ENCODE results near the gene BCKDK.
A peak's percentile ranks its signal among the peaks of the same experiment; 100 is the strongest.

BCKDK gene

DNA sequence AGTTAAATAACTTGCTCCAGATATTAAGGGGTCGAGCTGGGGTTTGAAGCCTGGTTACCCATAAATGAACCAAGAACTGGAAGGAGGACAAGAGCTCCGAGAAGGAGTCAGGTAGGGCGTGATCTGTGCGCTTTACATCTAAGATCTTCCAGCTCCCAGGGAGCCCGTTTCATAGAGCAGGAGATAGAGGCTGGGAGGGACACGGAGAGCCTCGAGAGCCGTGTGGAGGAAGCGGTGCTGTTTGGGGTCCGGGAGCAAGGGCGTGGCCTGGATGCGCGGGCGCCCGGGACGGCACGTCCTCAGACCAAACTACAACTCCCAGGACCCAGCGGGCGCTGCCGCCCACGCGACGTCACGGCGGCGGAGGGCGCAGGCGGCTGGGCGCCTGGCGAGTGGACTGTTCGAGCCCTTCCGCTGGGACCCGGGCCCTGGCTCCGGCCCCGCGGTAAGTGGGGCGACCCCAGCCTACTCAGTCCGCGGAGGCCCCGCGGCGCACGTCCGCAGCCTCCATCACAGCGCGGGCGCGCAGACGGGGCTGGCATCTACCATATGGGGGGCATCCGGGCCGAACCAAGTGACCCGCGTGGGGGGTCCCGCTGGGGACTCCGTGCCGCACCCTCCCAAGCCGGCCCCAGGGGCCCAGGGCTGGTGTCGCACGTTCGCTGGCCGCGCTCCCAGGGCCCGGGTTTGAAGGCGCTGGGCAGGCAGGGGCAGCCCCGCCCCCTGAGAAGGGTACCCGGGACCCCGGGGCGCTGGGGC lies at the start of gene BCKDK:
BCKDK (plus strand) TSS at position 352 of the 759 bp plus-strand sequence. CDS start 838 bp downstream, outside the sequence.
- peak; percentile 51 for DNase-seq

DNA sequence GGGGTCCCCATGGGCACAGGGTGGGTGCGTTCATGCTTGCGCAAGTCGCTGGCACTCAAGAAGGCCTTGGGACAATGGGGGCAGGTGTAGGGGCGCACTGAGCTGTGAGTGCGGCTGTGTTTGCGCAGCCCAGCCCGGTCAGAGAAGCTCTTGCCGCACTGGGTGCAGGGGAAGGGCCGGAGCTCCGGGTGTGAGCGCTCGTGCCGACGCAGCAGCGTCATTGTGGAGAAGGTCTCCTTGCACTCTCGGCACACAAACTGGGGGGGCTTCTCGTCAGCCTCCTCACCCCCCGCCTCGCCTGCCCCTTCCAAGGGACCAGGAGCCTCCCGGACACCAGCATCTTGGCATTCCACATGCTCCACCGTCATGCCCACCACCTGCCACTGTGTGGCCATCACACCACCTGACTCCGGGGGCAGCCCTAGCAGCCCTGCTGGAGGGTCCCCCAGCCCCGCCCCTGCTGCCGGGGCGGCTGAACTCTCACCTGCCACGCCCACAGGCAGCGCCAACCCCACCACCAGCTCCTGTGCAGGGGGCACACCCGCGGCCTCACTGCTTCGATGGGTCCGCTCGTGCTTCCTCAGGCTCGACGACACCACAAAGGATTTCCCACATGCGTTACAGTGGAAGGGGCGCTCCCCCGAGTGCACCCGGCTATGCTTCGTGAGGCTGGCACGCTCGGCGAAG lies 46.9 kb upstream of the BCKDK start:
- no peak for DNase-seq

DNA sequence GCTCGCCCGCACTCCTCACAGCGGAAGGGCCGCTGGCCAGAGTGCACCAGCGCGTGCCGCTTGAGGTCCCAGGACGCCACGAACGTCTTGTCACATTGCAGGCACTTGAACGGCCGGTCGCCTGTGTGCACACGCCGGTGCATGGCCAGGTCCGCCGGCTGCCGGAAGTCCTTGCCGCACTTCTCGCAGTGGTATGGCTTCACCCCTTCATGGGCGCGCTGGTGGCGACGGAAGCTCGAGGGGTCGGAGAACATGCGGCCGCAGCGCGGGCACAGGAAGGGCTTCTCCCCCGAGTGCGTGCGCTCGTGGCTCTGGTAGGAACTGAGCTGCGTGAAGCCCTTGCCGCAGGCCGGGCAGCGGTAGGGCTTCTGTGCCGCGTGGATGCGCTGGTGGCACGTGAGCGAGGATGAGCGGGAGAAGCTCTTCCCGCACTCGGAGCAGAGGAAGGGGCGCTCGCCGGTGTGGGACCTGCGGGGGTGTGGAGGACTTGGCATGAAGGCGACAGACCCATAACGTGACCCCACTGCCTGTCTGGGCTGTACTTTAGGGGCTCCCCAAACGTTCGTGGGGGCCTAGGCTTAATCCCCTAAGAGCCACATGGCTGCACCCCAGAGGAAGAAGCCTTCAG lies 46.3 kb upstream of the BCKDK start:
- no peak for DNase-seq

DNA sequence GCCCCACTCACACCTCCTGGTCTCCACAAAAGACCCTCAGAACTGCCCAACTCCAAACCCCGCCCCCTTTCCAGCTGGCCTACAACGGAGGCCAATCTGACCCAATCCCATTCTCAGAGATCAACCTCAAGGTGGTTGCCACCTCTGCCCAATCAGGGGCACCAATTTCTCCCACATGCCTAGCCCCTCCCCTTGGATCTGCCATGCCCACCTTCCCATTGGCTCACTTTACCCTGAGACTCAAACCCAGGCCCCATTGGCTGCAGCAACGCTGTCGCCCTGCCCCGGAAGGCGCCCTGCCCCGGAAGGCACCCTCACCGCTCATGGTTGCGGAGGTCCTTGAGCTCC lies 44.7 kb upstream of the BCKDK start:
- DNase-seq: no peak

DNA sequence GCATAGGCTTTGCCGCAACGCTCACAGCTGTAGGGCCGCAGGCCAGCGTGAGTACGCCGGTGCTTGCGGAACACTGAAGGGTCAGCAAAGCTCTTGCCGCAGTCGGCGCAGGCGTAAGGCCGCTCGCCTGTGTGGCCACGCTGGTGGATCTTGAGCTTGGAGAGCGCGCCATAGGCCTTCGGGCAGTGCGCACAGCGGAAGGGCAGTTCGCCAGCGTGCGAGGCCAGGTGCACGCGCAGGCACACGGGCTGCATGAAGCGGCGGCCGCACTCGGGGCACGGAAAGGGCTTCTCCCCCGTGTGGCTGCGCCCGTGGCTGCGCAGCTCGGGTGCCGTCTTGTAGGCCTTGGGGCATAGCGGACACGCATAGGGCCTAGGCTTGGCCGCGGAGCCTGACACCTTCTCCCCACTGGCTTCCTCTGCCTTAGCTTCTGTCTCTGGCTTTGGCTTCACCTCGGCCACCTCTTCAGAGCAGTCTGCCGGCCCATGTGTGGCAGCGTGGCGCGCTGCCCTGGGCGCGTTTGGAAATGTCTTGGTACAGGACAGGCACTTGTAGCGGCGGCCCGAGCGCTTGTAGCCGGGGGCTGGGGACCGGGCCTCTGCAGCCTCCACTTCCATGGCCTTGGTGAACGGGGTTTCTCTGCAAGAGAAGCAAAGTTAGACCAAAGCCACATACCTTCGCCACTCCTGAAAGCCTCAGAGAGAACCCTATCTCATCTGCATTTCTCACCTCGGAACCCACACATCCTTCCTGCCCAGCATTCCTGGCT lies 44.2 kb upstream of the BCKDK start:
- no peak for DNase-seq

DNA sequence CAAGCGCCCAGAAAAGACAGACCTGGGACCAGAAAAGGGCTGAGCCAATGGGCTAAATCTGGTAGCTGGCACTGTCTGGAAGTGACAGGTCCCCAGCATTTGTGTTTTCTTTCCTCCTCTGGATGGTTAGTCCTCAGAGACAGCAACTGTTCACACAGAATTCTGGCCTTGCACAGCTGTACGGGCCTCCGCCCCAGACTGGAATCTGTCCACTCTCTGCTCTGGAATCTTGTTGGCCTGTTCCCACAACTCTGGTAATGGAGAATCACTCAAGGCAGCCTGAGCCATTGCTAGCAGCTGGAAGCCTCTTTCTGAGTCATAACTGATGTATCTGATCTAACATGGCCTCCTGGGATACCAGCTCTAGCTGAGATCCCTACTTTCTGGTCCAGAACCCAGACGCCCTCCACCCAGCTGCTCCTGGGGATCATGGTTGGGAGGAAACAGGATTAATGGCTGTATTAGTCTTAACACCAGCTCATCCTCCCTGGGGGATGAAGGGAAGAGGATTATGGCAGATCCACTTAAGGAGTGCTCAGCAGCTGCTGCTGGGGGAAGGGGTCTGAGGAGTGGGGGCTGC lies 43.2 kb upstream of the BCKDK start:
- DNase-seq: no peak

DNA sequence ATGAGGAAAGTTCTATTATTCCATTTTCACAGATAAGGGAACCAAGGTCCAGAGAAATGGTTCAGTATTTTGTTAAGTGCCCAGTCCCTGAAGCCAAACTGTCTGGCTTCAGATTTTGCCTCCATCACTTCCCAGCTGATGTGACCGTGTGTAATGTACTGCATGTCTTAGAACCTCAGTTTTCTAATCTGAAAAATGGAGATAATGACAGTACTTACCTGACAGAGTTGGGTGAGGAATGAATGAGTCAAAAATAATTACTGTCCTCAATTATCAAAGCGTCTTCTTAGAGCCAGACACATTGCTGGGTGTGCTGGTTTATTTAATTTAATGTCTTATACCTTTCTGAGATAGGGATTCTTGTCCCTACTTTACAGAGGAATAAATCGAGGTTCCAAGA lies 40.8 kb upstream of the BCKDK start:
- DNase-seq: no peak

DNA sequence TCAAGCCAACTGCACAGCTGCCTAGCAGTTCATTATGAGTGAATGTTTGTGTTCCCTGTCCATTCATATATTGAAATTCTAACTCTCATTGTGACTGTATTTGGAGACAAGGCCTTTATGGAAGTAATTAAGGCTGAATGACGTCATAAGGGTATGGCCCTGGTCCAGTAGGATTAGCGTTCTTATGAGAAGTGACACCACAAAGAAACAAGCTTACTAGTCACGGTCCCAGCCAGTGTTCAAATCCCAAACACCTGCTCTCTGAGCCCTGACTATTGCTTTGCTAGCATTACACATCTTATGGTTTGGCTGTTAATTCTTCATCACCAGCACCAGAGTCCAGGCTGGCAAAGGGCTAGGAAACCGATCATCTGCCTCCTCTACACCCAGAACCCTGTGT lies 36.3 kb upstream of the BCKDK start:
- no peak for DNase-seq

DNA sequence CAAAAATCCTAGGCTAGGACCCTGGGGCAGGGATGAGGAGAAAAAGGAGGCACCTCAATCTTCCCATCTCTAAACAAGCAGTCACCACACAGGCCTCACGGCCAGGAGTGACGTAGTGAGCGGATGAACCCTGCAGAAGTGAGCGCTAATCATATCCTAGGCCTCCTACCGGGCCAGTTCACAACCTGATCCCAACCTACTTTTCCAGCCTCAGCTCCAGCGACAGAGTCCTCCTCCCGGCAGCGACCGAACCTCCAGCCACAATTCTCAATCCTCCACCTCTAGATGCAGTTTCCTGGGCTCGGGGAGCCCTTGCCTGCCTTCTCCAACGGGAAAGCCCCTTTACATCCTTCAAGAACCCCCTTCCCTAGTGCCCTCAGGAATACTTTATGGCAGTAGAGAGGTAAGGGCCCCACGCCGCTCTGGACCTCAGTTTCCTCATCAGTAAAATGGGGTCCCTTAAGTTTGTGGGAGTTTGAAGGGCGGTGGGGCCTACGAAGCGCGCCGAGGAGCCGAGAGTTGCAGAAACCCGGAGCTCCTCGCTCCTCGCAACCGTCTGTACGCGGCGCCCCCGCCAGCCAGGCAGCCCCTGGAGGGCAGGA lies 35.5 kb upstream of the BCKDK start:
- peak; percentile 16 for DNase-seq

DNA sequence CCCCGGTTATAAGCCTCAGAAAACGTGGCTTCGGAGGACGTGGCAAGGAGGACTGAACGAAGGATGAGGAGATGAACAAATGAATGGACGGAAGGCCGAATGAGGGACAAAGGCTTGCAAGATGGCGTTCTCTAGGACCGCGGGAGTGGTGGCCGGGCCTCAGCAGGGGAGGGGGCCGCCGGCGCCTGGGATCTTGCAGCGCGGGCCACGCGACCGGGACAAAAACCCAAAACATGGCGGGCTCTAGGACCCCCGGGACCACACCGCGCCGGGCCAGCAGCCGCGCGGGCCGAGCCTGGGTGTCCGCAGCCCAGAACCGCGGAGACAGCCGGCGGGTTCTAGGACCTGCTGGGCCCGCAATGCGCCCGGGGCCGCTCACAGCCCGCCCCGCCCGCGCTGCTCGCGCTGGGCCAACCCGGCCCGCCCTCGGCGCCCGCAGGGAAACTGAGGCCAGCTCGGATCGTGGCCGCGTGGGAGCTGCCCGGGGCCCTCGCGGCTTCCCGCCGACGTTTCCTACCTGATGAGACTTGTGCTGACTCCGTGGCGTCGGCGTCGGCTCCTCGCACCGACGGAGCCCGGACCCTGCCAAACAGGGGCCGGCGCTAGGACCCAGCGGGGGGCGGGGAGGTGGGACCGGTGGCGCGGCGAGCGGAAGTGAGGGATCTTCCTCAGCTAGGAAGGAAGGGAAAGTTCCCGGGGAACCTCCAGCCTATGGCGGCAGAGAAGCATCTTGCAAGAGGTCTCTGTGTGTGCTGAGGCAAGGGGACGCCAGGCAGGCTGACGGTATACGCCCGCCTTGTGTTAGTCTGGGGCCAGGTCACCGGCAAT lies 34.8 kb upstream of the BCKDK start:
- DNase-seq: peak; percentile 82

DNA sequence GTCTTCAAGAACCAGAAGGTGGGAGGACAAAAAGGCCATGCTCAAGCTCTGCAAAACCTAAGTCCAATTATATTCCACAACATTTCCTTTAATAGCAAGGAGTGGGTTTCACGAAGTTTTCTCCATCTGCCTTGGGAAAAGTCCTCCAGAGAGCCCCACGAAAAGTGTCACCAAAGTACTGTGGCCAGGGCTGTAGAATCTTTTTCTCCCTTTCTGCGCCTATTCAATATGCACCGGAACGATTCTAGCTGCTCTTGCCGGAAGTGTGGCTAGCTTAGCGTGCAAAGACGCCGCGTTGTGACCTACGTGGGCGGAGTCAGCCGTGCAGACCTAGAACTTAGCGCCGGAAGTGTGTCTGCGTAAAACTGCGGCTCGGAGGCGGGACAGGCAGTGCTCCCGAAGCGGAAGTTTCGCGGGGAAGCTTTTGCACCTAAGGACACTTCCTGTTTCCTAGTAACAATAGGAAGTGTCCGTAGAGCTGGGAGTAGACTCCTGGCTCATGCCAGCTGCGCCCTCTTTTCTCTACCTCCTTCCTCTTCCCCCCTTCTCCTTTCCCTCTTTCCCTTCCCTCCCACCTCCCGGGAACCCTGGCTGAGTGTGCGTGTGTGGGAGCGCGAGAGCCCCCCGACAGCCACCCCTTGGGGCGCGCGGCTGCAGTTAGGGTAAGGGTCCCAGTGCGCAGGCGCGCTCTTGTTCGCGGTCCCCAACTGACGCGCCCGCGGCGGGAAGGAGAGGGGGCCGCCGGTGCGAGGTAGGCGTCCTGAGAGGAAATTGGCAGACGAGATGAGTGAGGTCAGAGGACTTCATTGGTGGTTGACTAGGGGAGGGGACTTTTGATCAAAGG lies 34.0 kb upstream of the BCKDK start, which contains the start of the genes ZNF646 and ZNF668:
ZNF646 (plus strand) TSS at position 453 of the 844 bp plus-strand sequence. CDS start 1,903 bp downstream, outside the sequence.
ZNF668 (minus strand) TSS at position 271 of the 844 bp plus-strand sequence. CDS start 9,781 bp downstream, outside the sequence.
- peak; percentile 96 for DNase-seq

DNA sequence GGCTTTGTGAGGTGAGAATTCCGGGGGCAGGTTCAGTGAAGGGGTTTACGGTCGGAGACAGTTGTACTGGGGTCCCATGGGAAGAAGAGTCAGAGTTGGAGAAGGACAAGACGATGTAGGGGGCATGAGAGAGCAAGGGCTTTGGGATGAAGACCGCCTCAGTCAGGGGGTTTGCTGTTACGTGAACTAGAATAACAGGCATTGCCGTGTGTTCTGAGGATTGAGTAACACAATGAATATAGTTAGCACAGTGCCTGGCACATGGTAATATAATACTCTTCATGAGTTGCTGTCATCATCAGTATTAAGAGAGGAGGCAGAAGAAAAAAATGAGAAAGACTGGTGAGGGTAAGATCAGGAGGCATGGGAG lies 33.4 kb upstream of the BCKDK start:
- DNase-seq: no peak

DNA sequence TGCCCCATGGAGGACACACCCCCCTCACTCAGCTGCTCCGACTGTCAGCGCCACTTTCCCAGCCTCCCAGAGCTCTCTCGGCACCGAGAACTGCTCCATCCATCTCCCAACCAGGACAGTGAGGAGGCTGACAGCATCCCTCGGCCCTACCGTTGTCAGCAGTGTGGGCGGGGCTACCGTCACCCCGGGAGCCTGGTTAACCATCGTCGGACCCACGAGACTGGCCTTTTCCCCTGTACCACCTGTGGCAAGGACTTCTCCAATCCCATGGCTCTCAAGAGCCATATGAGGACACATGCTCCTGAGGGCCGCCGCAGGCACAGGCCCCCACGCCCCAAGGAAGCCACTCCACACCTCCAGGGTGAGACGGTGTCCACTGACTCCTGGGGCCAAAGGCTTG lies 31.9 kb upstream of the BCKDK start:
- DNase-seq: no peak

DNA sequence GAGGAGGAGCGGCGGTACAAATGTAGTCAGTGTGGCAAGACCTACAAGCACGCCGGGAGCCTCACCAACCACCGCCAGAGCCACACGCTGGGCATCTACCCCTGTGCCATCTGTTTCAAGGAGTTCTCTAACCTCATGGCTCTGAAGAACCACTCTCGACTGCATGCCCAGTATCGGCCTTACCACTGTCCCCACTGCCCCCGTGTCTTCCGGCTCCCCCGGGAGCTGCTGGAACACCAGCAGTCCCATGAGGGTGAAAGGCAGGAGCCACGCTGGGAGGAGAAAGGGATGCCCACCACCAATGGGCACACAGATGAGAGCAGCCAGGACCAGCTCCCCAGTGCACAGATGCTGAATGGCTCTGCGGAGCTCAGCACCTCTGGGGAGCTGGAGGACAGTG lies 31.2 kb upstream of the BCKDK start:
- DNase-seq: no peak

DNA sequence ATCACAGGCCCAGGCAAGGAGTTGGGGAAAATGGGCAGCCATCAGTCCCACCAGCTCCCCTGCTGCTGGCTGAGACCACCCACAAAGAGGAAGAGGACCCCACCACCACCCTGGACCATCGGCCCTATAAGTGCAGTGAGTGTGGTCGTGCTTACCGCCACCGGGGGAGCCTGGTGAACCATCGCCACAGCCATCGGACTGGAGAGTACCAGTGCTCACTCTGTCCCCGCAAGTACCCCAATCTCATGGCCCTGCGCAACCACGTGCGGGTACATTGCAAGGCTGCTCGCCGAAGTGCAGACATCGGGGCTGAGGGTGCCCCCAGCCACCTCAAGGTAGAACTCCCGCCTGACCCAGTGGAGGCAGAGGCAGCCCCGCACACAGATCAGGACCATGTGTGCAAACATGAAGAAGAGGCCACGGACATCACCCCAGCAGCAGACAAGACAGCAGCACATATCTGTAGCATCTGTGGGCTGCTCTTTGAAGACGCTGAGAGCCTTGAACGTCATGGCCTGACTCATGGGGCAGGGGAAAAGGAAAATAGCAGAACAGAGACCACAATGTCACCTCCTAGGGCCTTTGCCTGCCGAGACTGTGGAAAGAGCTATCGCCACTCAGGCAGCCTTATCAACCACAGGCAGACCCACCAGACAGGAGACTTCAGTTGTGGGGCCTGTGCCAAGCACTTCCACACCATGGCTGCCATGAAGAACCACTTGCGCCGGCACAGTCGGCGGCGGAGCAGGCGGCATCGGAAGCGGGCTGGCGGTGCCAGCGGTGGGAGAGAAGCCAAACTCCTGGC lies 30.4 kb upstream of the BCKDK start:
- no peak for DNase-seq

DNA sequence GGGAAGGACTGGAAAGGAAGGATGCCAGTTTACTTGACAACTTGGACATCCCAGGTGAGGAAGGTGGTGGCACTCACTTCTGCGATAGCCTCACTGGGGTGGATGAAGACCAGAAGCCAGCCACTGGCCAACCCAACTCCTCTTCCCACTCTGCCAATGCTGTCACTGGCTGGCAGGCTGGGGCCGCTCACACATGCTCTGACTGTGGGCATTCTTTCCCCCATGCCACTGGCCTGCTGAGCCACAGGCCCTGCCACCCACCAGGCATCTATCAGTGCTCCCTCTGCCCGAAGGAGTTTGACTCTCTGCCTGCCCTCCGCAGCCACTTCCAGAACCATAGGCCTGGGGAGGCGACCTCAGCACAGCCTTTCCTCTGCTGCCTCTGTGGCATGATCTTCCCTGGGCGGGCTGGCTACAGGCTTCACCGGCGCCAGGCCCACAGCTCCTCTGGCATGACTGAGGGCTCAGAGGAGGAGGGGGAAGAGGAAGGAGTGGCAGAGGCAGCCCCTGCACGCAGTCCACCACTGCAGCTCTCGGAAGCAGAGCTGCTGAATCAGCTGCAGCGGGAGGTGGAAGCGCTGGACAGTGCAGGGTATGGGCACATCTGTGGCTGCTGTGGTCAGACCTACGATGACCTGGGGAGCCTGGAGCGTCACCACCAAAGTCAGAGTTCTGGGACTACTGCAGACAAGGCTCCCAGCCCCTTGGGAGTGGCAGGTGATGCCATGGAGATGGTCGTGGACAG lies 29.4 kb upstream of the BCKDK start:
- no peak for DNase-seq

DNA sequence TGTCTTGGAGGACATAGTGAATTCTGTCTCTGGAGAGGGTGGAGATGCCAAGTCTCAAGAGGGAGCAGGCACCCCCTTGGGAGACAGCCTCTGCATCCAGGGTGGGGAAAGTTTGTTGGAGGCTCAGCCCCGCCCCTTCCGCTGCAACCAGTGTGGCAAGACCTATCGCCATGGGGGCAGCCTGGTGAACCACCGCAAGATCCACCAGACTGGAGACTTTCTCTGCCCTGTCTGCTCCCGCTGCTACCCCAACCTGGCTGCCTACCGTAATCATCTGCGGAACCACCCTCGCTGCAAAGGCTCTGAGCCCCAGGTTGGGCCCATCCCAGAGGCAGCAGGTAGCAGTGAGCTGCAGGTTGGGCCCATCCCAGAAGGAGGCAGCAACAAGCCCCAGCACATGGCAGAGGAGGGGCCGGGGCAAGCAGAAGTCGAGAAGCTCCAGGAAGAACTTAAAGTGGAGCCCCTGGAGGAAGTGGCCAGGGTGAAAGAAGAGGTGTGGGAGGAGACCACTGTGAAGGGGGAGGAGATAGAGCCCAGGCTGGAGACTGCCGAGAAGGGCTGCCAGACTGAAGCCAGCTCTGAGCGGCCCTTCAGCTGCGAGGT lies 28.7 kb upstream of the BCKDK start:
- no peak for DNase-seq

DNA sequence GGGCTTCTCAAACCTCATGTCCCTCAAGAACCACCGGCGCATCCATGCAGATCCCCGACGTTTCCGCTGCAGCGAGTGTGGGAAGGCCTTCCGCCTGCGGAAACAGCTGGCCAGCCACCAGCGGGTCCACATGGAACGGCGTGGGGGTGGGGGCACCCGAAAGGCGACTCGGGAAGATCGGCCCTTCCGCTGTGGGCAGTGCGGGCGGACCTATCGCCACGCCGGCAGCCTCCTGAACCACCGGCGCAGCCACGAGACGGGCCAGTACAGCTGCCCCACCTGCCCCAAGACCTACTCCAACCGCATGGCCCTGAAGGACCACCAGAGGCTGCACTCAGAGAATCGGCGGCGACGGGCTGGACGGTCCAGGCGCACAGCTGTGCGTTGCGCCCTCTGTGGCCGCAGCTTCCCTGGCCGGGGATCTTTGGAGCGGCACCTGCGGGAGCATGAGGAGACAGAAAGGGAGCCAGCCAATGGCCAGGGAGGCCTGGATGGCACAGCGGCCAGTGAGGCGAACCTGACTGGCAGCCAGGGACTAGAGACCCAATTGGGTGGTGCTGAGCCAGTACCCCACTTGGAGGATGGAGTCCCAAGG lies 28.1 kb upstream of the BCKDK start:
- no peak for DNase-seq

Measured in activated effector memory CD4-positive, alpha-beta T cell treated with Interleukin-2 at 50 U/mL for 16 hours (primary cell).